DOHH2 (cell line): Measurements from ENCODE around the gene GRID1.

Source experiments
- CTCF ChIP-seq: fragments of 200-600 bp; sonication (generic); IDR thresholded peaks from one replicate; pipeline ENCODE4 v1.5.1; 2014; ENCODE audit warnings: antibody characterized with exemption, mild to moderate bottlenecking, low read depth, low read length; ENCODE audit not compliant: poor library complexity, severe bottlenecking
- EZH2phosphoT487 ChIP-seq: fragments of 200-600 bp; sonication (generic); IDR thresholded peaks from 2 replicates; pipeline ENCODE4 v1.6.1; 2017; ENCODE audit warnings: borderline replicate concordance, mild to moderate bottlenecking, antibody characterized with exemption, low read length, moderate library complexity, mixed read lengths

- TF ChIP-seq CTCF = no peak
- TF ChIP-seq EZH2phosphoT487 = no peak
These were observed 293.2 kb downstream of the GRID1 start for GRCh38 chr10:86073199-86073977.
